OCI-LY1 (cell line): ENCODE measurements around the gene F2RL2.

ENCODE experiments used
- H2AFZ ChIP-seq: fragments of 200-600 bp; sonication (generic), shearing (Covaris generic); 2 replicates; pipeline ENCODE4 v1.6.0; 2014; ENCODE audit warnings: antibody characterized with exemption, mild to moderate bottlenecking, low read length
- H3F3A ChIP-seq: fragments of 200-600 bp; sonication (generic), shearing (Covaris generic); 2 replicates; pipeline ENCODE4 v1.6.0; 2014; ENCODE audit warnings: mild to moderate bottlenecking, antibody characterized with exemption, low read length, moderate library complexity; ENCODE audit not compliant: insufficient read depth
- H3K27ac ChIP-seq: fragments of 200-600 bp; sonication (generic); 2 replicates; pipeline ENCODE4 v1.5.1; 2014; ENCODE audit warnings: low read length, mixed run types, mild to moderate bottlenecking, low read depth; ENCODE audit not compliant: poor library complexity, severe bottlenecking
- H3K27me3 ChIP-seq: fragments of 200-600 bp; sonication (generic); 2 replicates; pipeline ENCODE4 v1.6.0; 2014; ENCODE audit warnings: antibody characterized with exemption, mild to moderate bottlenecking, low read length, moderate library complexity; ENCODE audit not compliant: insufficient read depth
- H3K36me3 ChIP-seq: fragments of 200-600 bp; sonication (generic); 2 replicates; pipeline ENCODE4 v1.6.1; 2014; ENCODE audit warnings: mild to moderate bottlenecking, antibody characterized with exemption, low read length, moderate library complexity, mixed read lengths; ENCODE audit not compliant: insufficient read depth
- H3K4me1 ChIP-seq: fragments of 200-600 bp; sonication (generic); 2 replicates; pipeline ENCODE4 v1.5.1; 2014; ENCODE audit warnings: mild to moderate bottlenecking, low read length, moderate library complexity; ENCODE audit not compliant: insufficient read depth, severe bottlenecking
- H3K4me2 ChIP-seq: fragments of 200-600 bp; sonication (generic), shearing (Covaris generic); 2 replicates; pipeline ENCODE4 v1.6.1; 2014; ENCODE audit warnings: low read length
- H3K4me3 ChIP-seq: fragments of 200-600 bp; sonication (generic); 2 replicates; pipeline ENCODE4 v1.5.1; 2014; ENCODE audit warnings: low read length, low read depth, mild to moderate bottlenecking, mixed read lengths; ENCODE audit not compliant: poor library complexity, severe bottlenecking
- H3K79me2 ChIP-seq: fragments of 200-600 bp; shearing (Covaris generic); 2 replicates; pipeline ENCODE4 v1.6.1; 2016; ENCODE audit warnings: mixed run types, low read length, mixed read lengths; ENCODE audit not compliant: insufficient read depth
- H3K9ac ChIP-seq: fragments of 200-600 bp; sonication (generic), shearing (Covaris generic); 2 replicates; pipeline ENCODE4 v1.6.1; 2014; ENCODE audit warnings: mild to moderate bottlenecking, low read length, mixed read lengths
- H3K9me2 ChIP-seq: fragments of 200-600 bp; sonication (generic), shearing (Covaris generic); 2 replicates; pipeline ENCODE4 v1.6.1; 2014; ENCODE audit warnings: low read depth, mild to moderate bottlenecking, low read length, mixed read lengths
- H3K9me3 ChIP-seq: fragments of 200-600 bp; shearing (Covaris generic); 2 replicates; pipeline ENCODE4 v1.6.1; 2014; ENCODE audit warnings: low read length, mixed read lengths
- H4K20me1 ChIP-seq: fragments of 200-600 bp; sonication (generic), shearing (Covaris generic); 2 replicates; pipeline ENCODE4 v1.6.0; 2016; ENCODE audit warnings: mild to moderate bottlenecking, low read length; ENCODE audit not compliant: insufficient read depth
- CTCF ChIP-seq: fragments of 200-600 bp; sonication (generic), shearing (Covaris generic); IDR thresholded peaks from 2 replicates; pipeline ENCODE4 v1.5.1; 2017; ENCODE audit warnings: mild to moderate bottlenecking, antibody characterized with exemption, low read length, moderate library complexity, mixed read lengths
- EZH2 ChIP-seq: fragments of 200-600 bp; sonication (generic), shearing (Covaris generic); IDR thresholded peaks from 2 replicates; pipeline ENCODE4 v1.8.0; 2017; ENCODE audit warnings: borderline replicate concordance, mixed run types, mild to moderate bottlenecking, antibody characterized with exemption, low read length, moderate library complexity, mixed read lengths

The F2RL2 gene

DNA sequence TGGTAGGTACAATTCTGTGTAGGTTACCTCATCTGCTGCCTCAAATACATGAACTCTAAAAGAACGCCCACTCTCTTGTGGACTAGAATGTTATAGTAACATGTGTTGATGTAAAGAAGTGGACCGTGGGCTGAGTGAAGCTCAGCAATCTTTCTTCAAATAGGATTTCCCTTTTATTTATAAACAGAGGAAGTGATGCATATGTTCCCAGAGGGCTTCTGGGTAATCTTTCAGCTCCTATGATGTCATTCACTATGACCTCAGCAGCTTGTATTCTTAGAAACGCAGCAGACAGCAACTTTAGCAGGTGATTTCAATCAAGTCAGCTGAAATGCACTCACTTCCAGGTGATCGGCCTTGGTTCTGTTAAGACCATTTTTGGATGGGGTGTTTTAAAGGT, 14.4 kb downstream of the F2RL2 start:
- Histone ChIP-seq H3K9ac (no peak overlapping the region), H4K20me1 (no peaks in the 10 kb centered on the region), H3K9me2 (no peaks in the 10 kb centered on the region), H3K36me3 (no peaks in the 10 kb centered on the region), H3K27me3 (no peaks in the 10 kb centered on the region), H3K4me3 (no peak overlapping the region), H3K4me1 (peaks cover 7% of the 10 kb centered on the region), H3K79me2 (no peaks in the 10 kb centered on the region), H3F3A (no peaks in the 10 kb centered on the region), H3K27ac (no peak overlapping the region), H2AFZ (no peak overlapping the region), H3K9me3 (no peaks in the 10 kb centered on the region), H3K4me2 (no peak overlapping the region)
- TF ChIP-seq CTCF (no peak), EZH2 (no peak)

DNA sequence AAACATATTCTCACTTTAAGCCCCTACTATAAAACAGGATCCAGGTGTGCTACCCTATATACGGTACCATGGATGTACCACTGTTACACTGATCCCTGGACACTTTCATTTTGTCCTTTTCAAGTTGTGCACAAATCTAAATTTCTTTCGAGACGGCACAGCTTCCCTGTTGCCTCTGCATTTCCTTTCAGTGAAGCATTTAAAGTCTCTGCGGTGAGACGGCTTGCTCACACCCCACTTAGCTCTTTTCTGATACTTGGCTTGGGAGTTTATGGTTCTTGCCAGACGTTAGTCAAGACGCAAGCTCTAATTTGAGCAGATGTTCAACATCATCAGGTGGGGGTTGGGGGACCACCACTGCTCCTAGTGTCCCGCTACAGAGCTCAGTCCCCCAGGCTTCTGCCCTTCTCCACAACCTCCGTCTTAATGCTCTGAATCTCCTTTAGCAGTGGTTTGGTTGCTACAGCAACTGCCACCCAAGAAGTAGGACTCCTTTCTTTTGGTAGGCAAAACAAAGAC, 15.8 kb downstream of the F2RL2 start:
- Histone ChIP-seq H3K9ac (no peak overlapping the region), H3K4me3 (no peak overlapping the region), H3F3A (no peaks in the 10 kb centered on the region), H3K79me2 (no peaks in the 10 kb centered on the region), H3K27ac (no peak overlapping the region), H3K9me2 (no peaks in the 10 kb centered on the region), H3K4me2 (no peak overlapping the region), H4K20me1 (no peaks in the 10 kb centered on the region), H3K4me1 (peaks cover 7% of the 10 kb centered on the region), H3K9me3 (no peaks in the 10 kb centered on the region), H2AFZ (no peak overlapping the region), H3K36me3 (no peaks in the 10 kb centered on the region), H3K27me3 (no peaks in the 10 kb centered on the region)
- TF ChIP-seq CTCF (no peak), EZH2 (no peak)

GRCh38 chr5:76606701-76607100, 16.5 kb downstream of the F2RL2 start:
- H3K4me3 ChIP-seq, result no peak overlapping the region
- no peaks in the 10 kb centered on the region for H4K20me1 ChIP-seq
- H3K36me3 ChIP-seq, result no peaks in the 10 kb centered on the region
- H3K9me3 ChIP-seq, result no peaks in the 10 kb centered on the region
- no peaks in the 10 kb centered on the region for H3F3A ChIP-seq
- H3K27me3 ChIP-seq, result no peaks in the 10 kb centered on the region
- H3K4me1 ChIP-seq, result peaks cover 7% of the 10 kb centered on the region
- no peak overlapping the region for H3K9ac ChIP-seq
- H2AFZ ChIP-seq, result no peak overlapping the region
- no peaks in the 10 kb centered on the region for H3K9me2 ChIP-seq
- no peaks in the 10 kb centered on the region for H3K79me2 ChIP-seq
- H3K27ac ChIP-seq, result no peak overlapping the region
- TF ChIP-seq CTCF (no peak), EZH2 (no peak)
- H3K4me2 ChIP-seq, result no peak overlapping the region
